A673 (cell line): ENCODE data around the gene PEX14. TPM values are rescaled to one million over a fixed set of nuclear protein-coding genes. Genes with fewer than 3 reads are reported as not detected.

Experiments used
- BruUV-seq: library from RNA; stranded (reverse); fragments of 400-500 nt; replicated peaks from 2 replicates; lab custom pipeline; 2021; lab: Mats Ljungman, UMichigan
- CTCF ChIA-PET: fragments of 300-600 bp; sonication (Branson Sonifier 250); formaldehyde crosslinking; loops from one replicate; lab custom pipeline; 2022; ENCODE audit warnings: antibody characterized with exemption; lab: Charles Lee
- POLR2A ChIA-PET: fragments of 300-600 bp; sonication (Branson Sonifier 250); formaldehyde crosslinking; loops from one replicate; lab custom pipeline; 2022; ENCODE audit warnings: antibody characterized with exemption; ENCODE audit not compliant: low non-redundant PET; lab: Charles Lee
- DNase-seq: peaks from one replicate; pipeline ENCODE4 v3.0.0-alpha.2; 2015; ENCODE audit warnings: low spot score
- H3K27ac ChIP-seq: fragments of 200-600 bp; sonication (generic); 2 replicates; pipeline ENCODE4 v1.5.1; 2016; ENCODE audit warnings: mixed run types, low read depth, mild to moderate bottlenecking, mixed read lengths, antibody characterized with exemption, low read length; ENCODE audit not compliant: poor library complexity, severe bottlenecking
- H3K27me3 ChIP-seq: fragments of 200-600 bp; sonication (generic); replicated peaks from 2 replicates; pipeline ENCODE4 v1.6.1; 2017; ENCODE audit warnings: mixed run types, low read depth, mild to moderate bottlenecking, mixed read lengths, antibody characterized with exemption, low read length; ENCODE audit not compliant: insufficient read depth, poor library complexity
- H3K36me3 ChIP-seq: fragments of 200-600 bp; sonication (generic); 2 replicates; pipeline ENCODE4 v1.6.1; 2016; ENCODE audit warnings: mixed run types, mild to moderate bottlenecking, mixed read lengths, antibody characterized with exemption, low read length; ENCODE audit not compliant: insufficient read depth, poor library complexity, severe bottlenecking
- H3K4me1 ChIP-seq: fragments of 200-600 bp; sonication (generic); 2 replicates; pipeline ENCODE4 v1.6.1; 2017; ENCODE audit warnings: mixed run types, mild to moderate bottlenecking, mixed read lengths, antibody characterized with exemption, low read length; ENCODE audit not compliant: insufficient read depth, poor library complexity, severe bottlenecking
- H3K4me3 ChIP-seq: fragments of 200-600 bp; sonication (generic); 2 replicates; pipeline ENCODE4 v1.5.1; 2016; ENCODE audit warnings: low read depth, mixed run types, mild to moderate bottlenecking, mixed read lengths, low read length; ENCODE audit not compliant: poor library complexity, severe bottlenecking
- H3K9me3 ChIP-seq: fragments of 200-600 bp; sonication (generic); 2 replicates; pipeline ENCODE4 v1.6.1; 2016; ENCODE audit warnings: mixed run types, low read depth, mild to moderate bottlenecking, mixed read lengths, antibody characterized with exemption, low read length; ENCODE audit not compliant: poor library complexity, severe bottlenecking
- EZH2 ChIP-seq: fragments of 200-600 bp; sonication (generic); IDR thresholded peaks from 2 replicates; pipeline ENCODE4 v1.6.1; 2017; ENCODE audit warnings: borderline replicate concordance, low read depth, mild to moderate bottlenecking, mixed read lengths, antibody characterized with exemption, low read length; ENCODE audit not compliant: poor library complexity, severe bottlenecking
- intact Hi-C: fragments of 100-400 bp; cut with micrococcal nuclease; formaldehyde crosslinking; loops from one replicate; pipeline ENCODE4 v1.10.0; 2022; ENCODE audit not compliant: unreplicated experiment
- total RNA-seq: library from RNA; stranded (reverse); gene quantifications from 2 replicates; pipeline ENCODE4 v1.2.3, GENCODE V29; 2021
- TF ChIP-seq, protein P1 (sequence below): fragments of 300-800, 200-600 bp; sonication (generic); conservative IDR thresholded peaks from 2 replicates; pipeline ENCODE4 v1.5.1; 2017; ENCODE audit warnings: low read depth, mild to moderate bottlenecking, antibody characterized with exemption, low read length, moderate library complexity, mixed read lengths

Gene PEX14
- total RNA-seq, 1 experiment from 2014 or later = 26.8 TPM

GRCh38 chr1:10671622-10672342, 197.0 kb downstream of the PEX14 start:
- Histone ChIP-seq H3K4me3 (no peak overlapping the region), H3K36me3 (no peaks in the 10 kb centered on the region), H3K27ac (no peak overlapping the region), H3K9me3 (no peaks in the 10 kb centered on the region), H3K27me3 (no peaks in the 10 kb centered on the region), H3K4me1 (peaks cover 3% of the 10 kb centered on the region)
- TF ChIP-seq, protein P1, sequence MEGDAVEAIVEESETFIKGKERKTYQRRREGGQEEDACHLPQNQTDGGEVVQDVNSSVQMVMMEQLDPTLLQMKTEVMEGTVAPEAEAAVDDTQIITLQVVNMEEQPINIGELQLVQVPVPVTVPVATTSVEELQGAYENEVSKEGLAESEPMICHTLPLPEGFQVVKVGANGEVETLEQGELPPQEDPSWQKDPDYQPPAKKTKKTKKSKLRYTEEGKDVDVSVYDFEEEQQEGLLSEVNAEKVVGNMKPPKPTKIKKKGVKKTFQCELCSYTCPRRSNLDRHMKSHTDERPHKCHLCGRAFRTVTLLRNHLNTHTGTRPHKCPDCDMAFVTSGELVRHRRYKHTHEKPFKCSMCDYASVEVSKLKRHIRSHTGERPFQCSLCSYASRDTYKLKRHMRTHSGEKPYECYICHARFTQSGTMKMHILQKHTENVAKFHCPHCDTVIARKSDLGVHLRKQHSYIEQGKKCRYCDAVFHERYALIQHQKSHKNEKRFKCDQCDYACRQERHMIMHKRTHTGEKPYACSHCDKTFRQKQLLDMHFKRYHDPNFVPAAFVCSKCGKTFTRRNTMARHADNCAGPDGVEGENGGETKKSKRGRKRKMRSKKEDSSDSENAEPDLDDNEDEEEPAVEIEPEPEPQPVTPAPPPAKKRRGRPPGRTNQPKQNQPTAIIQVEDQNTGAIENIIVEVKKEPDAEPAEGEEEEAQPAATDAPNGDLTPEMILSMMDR = no peak
- TF ChIP-seq EZH2 = no peak
- ChIA-PET POLR2A (no interaction called here), CTCF (no interaction called here)
- DNase-seq = no peak
- intact Hi-C loops = no loop called here
- no TSS peak for BruUV-seq

DNA sequence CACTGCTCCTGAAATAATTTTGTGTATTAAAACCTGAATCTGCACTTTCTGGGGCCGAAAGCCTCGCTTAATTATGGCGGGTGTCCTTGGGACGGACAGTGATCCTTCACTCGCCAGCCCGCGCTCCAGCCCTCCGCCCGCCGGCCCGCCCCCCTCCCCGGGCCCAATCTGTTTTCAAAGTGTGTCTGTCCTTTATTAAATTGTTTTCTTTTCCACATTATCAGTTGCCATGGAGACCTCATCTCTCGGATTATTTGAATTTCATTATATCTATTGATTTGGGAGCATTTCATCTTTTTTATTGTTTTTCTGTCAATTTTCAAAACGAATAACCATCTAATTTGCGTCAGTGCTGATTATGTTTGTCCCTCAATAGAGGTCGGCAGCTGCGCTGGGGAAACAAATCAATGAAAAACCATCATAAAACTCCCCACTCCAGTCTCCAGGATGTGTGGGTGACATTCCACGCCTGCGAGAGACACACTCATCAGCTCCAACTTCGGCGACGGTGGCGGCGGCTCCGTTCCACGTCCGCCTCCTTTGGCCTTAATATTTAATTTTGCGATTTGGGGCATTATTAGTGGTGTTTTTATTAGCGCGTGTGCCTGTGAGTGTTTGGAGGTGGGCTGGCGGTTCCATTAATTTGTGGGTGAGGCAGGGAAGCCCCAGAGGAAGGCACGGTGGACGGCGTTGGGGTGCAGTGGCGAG, 197.7 kb downstream of the PEX14 start:
- intact Hi-C loops = no loop called here
- no peak overlapping the region for H3K27ac ChIP-seq
- TF ChIP-seq, protein P1 = no peak
- no peak for TF ChIP-seq EZH2
- no peaks in the 10 kb centered on the region for H3K36me3 ChIP-seq
- DNase-seq = no peak
- H3K4me1 ChIP-seq = peaks cover 10% of the 10 kb centered on the region
- CTCF ChIA-PET = no interaction called here
- no peaks in the 10 kb centered on the region for H3K9me3 ChIP-seq
- no TSS peak for BruUV-seq
- no peaks in the 10 kb centered on the region for H3K27me3 ChIP-seq
- H3K4me3 ChIP-seq = no peak overlapping the region
- POLR2A ChIA-PET = no interaction called here

- ChIA-PET CTCF (no interaction called here), POLR2A (no interaction called here)
- no peak overlapping the region for H3K4me3 ChIP-seq
- no TSS peak for BruUV-seq
- no peaks in the 10 kb centered on the region for H3K27me3 ChIP-seq
- TF ChIP-seq, protein P1 = no peak
- TF ChIP-seq EZH2 = no peak
- no peak for DNase-seq
- intact Hi-C loops = no loop called here
- peaks cover 17% of the 10 kb centered on the region for H3K4me1 ChIP-seq
- H3K9me3 ChIP-seq = no peaks in the 10 kb centered on the region
- no peak overlapping the region for H3K27ac ChIP-seq
- no peaks in the 10 kb centered on the region for H3K36me3 ChIP-seq
These were observed 198.5 kb downstream of the PEX14 start for GRCh38 chr1:10673109-10673711.
